SK-N-SH treated with all-trans-retinoic acid at 6 μM for 48 hours (cell line): ENCODE data around the gene PADI3.

Source experiments
- ATAC-seq: fragments of 200-7000 bp; cut with Tn5 transposase; 3 replicates; pipeline ENCODE4 v1.9.1; 2020; ENCODE audit warnings: mild to moderate bottlenecking, moderate library complexity
- ARNTL ChIP-seq: fragments of 450-650 bp; formaldehyde crosslinking; IDR thresholded peaks from 2 replicates; pipeline ENCODE4 v1.5.0; 2020; ENCODE audit warnings: low read depth, mild to moderate bottlenecking, moderate library complexity, borderline replicate concordance
- BACH2 ChIP-seq: fragments of 250-450 bp; sonication (Bioruptor Pico); IDR thresholded peaks from 2 replicates; pipeline ENCODE4 v1.9.0; 2021; ENCODE audit warnings: mild to moderate bottlenecking, borderline replicate concordance
- ESRRG ChIP-seq: fragments of 250-450 bp; sonication (Bioruptor Pico); IDR thresholded peaks from 2 replicates; pipeline ENCODE4 v1.6.1; 2021; ENCODE audit warnings: mild to moderate bottlenecking
- ISL1 ChIP-seq: fragments of 250-450 bp; sonication (Bioruptor Pico); IDR thresholded peaks from 2 replicates; pipeline ENCODE4 v2.1.2; 2022; ENCODE audit warnings: mild to moderate bottlenecking, moderate library complexity
- OSR1 ChIP-seq: fragments of 250-450 bp; sonication (Bioruptor Pico); IDR thresholded peaks from 2 replicates; pipeline ENCODE4 v1.8.0; 2022; ENCODE audit warnings: moderate library complexity, mild to moderate bottlenecking, inconsistent platforms
- PPARA ChIP-seq: fragments of 250-450 bp; sonication (Bioruptor Pico); IDR thresholded peaks from 2 replicates; pipeline ENCODE4 v1.5.0; 2020; ENCODE audit warnings: mild to moderate bottlenecking, borderline replicate concordance
- RARB ChIP-seq: fragments of 250-450 bp; sonication (Bioruptor Pico); IDR thresholded peaks from 2 replicates; pipeline ENCODE4 v1.8.0; 2021; ENCODE audit warnings: mild to moderate bottlenecking, moderate library complexity
- SNAI2 ChIP-seq: fragments of 250-450 bp; sonication (Bioruptor Pico); IDR thresholded peaks from 2 replicates; pipeline ENCODE4 v1.5.0; 2020; ENCODE audit warnings: mild to moderate bottlenecking, moderate library complexity
- TCF4 ChIP-seq: fragments of 250-450 bp; sonication (Bioruptor Pico); IDR thresholded peaks from 2 replicates; pipeline ENCODE4 v1.8.0; 2021; ENCODE audit warnings: mild to moderate bottlenecking, moderate library complexity, borderline replicate concordance
- TOX ChIP-seq: fragments of 250-450 bp; sonication (Bioruptor Pico); IDR thresholded peaks from 2 replicates; pipeline ENCODE4 v1.8.0; 2021; ENCODE audit warnings: mild to moderate bottlenecking, moderate library complexity, borderline replicate concordance
- ZC3H10 ChIP-seq: fragments of 250-450 bp; sonication (Bioruptor Pico); IDR thresholded peaks from 2 replicates; pipeline ENCODE4 v1.5.1; 2021; ENCODE audit warnings: mild to moderate bottlenecking, moderate library complexity
- ZFP3 ChIP-seq: fragments of 250-450 bp; sonication (Bioruptor Pico); IDR thresholded peaks from 2 replicates; pipeline ENCODE4 v1.5.0; 2020; ENCODE audit warnings: mild to moderate bottlenecking, moderate library complexity
- ZFP30 ChIP-seq: fragments of 450-650 bp; formaldehyde crosslinking; IDR thresholded peaks from 2 replicates; pipeline ENCODE4 v1.5.0; 2022; ENCODE audit warnings: mild to moderate bottlenecking, moderate library complexity
- ZNF565 ChIP-seq: fragments of 450-650 bp; formaldehyde crosslinking; conservative IDR thresholded peaks from 2 replicates; pipeline ENCODE4 v1.5.0; 2020; ENCODE audit warnings: low read depth, mild to moderate bottlenecking, moderate library complexity
- ZNF70 ChIP-seq: fragments of 450-650 bp; formaldehyde crosslinking; IDR thresholded peaks from 2 replicates; pipeline ENCODE4 v1.5.0; 2020; ENCODE audit warnings: mild to moderate bottlenecking, moderate library complexity
- ZNF8 ChIP-seq: fragments of 450-650 bp; formaldehyde crosslinking; IDR thresholded peaks from 2 replicates; pipeline ENCODE4 v1.5.0; 2020; ENCODE audit warnings: mild to moderate bottlenecking, moderate library complexity
- TF ChIP-seq, protein P1 (sequence below): fragments of 250-450 bp; sonication (Bioruptor Pico); IDR thresholded peaks from 2 replicates; pipeline ENCODE4 v1.8.0; 2020; ENCODE audit warnings: mild to moderate bottlenecking, moderate library complexity, borderline replicate concordance
- TF ChIP-seq, protein P2 (sequence below): fragments of 250-450 bp; sonication (Bioruptor Pico); IDR thresholded peaks from 2 replicates; pipeline ENCODE4 v1.8.0; 2021; ENCODE audit warnings: low read depth, mild to moderate bottlenecking, moderate library complexity, borderline replicate concordance
- TF ChIP-seq, protein P3 (sequence below): fragments of 250-450 bp; sonication (Bioruptor Pico); IDR thresholded peaks from 2 replicates; pipeline ENCODE4 v1.5.1; 2021; ENCODE audit warnings: mild to moderate bottlenecking, moderate library complexity
- TF ChIP-seq, protein P4 (sequence below): fragments of 250-450 bp; sonication (Bioruptor Pico); IDR thresholded peaks from 2 replicates; pipeline ENCODE4 v1.5.0; 2020; ENCODE audit warnings: mild to moderate bottlenecking, moderate library complexity

Gene PADI3

DNA sequence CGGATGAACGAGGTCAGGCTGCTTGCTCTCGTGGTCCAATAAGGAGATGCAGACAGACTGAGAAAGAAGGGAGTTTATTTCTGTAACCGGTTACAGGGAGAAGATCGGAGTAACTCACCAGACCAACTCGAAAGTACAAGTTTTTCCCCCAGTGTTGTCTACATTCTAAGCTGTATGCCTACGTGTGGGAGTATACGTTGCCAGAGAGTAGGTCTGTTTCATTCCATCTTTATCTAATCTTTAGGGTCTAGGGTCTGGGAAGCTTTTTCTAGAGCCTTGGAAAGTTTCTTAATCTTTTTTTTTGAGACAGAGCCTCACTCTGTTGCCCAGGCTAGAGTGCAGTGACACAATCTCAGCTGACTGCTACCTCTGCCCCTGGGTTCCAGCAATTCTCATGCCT, 48.7 kb upstream of the PADI3 start:
- ATAC-seq: no peak
- no peak for TF ChIP-seq ISL1 (CRISPR knock-in tag)
- no peak for TF ChIP-seq PPARA (CRISPR knock-in tag)
- TF ChIP-seq BACH2 (CRISPR knock-in tag): no peak
- no peak for TF ChIP-seq TOX (CRISPR knock-in tag)
- no peak for TF ChIP-seq ZFP3
- TF ChIP-seq, all 23 proteins: peak for 0

DNA sequence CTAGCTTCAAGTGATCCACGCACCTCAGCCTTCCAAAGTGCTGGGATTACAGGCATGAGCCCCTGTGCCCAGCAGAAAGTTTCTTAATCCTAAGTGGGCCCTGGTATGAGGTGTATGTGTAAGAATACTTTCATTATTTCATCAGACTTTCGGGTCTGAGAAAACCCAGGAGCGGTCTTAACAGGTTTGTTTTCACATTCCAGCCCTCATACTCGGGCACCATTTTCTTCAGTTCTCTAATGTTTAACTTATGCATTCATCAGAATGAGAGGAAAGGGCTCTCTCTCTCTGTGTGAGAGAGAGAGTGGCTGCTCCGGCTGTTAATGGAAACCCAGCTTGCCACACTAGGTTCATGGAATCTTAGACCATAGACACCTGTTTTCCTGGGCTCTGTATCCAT, 48.1 kb upstream of the PADI3 start:
- ATAC-seq: no peak
- no peak for TF ChIP-seq ZC3H10 (CRISPR knock-in tag)
- TF ChIP-seq SNAI2 (CRISPR knock-in tag): no peak
- no peak for TF ChIP-seq TCF4 (CRISPR knock-in tag)
- TF ChIP-seq, protein P1, sequence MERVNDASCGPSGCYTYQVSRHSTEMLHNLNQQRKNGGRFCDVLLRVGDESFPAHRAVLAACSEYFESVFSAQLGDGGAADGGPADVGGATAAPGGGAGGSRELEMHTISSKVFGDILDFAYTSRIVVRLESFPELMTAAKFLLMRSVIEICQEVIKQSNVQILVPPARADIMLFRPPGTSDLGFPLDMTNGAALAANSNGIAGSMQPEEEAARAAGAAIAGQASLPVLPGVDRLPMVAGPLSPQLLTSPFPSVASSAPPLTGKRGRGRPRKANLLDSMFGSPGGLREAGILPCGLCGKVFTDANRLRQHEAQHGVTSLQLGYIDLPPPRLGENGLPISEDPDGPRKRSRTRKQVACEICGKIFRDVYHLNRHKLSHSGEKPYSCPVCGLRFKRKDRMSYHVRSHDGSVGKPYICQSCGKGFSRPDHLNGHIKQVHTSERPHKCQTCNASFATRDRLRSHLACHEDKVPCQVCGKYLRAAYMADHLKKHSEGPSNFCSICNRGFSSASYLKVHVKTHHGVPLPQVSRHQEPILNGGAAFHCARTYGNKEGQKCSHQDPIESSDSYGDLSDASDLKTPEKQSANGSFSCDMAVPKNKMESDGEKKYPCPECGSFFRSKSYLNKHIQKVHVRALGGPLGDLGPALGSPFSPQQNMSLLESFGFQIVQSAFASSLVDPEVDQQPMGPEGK (CRISPR knock-in tag): no peak
- TF ChIP-seq ZFP3: no peak
- no peak for TF ChIP-seq ZNF565 (CRISPR knock-in tag)
- TF ChIP-seq, protein P2, sequence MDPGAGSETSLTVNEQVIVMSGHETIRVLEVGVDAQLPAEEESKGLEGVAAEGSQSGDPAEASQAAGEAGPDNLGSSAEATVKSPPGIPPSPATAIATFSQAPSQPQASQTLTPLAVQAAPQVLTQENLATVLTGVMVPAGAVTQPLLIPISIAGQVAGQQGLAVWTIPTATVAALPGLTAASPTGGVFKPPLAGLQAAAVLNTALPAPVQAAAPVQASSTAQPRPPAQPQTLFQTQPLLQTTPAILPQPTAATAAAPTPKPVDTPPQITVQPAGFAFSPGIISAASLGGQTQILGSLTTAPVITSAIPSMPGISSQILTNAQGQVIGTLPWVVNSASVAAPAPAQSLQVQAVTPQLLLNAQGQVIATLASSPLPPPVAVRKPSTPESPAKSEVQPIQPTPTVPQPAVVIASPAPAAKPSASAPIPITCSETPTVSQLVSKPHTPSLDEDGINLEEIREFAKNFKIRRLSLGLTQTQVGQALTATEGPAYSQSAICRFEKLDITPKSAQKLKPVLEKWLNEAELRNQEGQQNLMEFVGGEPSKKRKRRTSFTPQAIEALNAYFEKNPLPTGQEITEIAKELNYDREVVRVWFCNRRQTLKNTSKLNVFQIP: no peak
- no peak for TF ChIP-seq PPARA (CRISPR knock-in tag)
- no peak for TF ChIP-seq RARB (CRISPR knock-in tag)
- TF ChIP-seq, protein P3, sequence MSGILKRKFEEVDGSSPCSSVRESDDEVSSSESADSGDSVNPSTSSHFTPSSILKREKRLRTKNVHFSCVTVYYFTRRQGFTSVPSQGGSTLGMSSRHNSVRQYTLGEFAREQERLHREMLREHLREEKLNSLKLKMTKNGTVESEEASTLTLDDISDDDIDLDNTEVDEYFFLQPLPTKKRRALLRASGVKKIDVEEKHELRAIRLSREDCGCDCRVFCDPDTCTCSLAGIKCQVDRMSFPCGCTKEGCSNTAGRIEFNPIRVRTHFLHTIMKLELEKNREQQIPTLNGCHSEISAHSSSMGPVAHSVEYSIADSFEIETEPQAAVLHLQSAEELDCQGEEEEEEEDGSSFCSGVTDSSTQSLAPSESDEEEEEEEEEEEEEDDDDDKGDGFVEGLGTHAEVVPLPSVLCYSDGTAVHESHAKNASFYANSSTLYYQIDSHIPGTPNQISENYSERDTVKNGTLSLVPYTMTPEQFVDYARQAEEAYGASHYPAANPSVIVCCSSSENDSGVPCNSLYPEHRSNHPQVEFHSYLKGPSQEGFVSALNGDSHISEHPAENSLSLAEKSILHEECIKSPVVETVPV (CRISPR knock-in tag): no peak
- TF ChIP-seq ISL1 (CRISPR knock-in tag): no peak
- no peak for TF ChIP-seq ZNF8 (CRISPR knock-in tag)
- TF ChIP-seq BACH2 (CRISPR knock-in tag): no peak
- TF ChIP-seq, all 23 proteins: peak for 0

DNA sequence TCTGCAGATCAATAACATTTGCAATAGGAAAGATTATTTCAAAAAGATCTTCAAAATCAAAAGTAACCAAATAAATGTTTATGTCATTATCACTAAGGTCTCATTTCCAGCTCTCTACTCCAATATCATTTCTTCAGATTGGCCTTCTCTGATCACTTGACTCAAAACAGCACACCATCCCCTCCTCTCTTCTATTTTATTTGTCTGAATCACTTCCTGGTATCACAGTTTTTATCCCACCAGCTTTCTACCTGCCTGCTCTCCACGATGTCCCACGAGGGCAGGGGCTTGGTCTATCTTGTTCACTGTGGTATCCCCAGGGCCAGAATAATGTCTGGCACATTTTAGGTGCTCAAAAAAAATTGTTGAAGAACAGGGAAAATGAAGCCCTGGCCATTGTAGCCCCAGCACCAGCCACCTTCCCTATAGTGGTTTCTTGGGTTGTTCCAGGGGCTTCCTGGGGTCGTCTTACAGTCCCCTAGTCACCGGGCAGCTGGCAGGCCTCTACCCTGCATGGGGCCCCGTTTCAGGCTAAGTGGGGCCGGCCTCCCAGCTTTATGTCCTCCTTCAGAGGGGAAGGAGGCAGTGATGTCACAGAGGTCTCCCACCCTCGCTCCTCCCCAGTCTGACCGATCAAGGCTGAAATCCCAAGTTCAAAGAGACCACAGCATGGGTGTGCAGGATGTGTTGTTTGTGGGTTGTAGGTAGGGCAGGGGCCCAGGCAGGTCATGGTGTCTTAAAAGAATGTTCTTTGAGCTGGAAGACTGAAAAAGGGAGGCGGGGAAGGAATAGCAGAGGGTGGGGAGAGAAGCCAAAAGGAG, 47.5 kb upstream of the PADI3 start:
- ATAC-seq: no peak

More for the DNA sequence above, 47.5 kb upstream of the PADI3 start:
- TF ChIP-seq RARB (CRISPR knock-in tag) (no peak), ARNTL (CRISPR knock-in tag) (no peak), ISL1 (CRISPR knock-in tag) (no peak), ESRRG (CRISPR knock-in tag) (no peak), TOX (CRISPR knock-in tag) (no peak), PPARA (CRISPR knock-in tag) (no peak), ZFP3 (no peak), OSR1 (CRISPR knock-in tag) (no peak), ZC3H10 (CRISPR knock-in tag) (no peak), ZFP30 (CRISPR knock-in tag) (no peak), BACH2 (CRISPR knock-in tag) (no peak), ZNF565 (CRISPR knock-in tag) (no peak), SNAI2 (CRISPR knock-in tag) (no peak), ZNF70 (CRISPR knock-in tag) (no peak)
- TF ChIP-seq, protein P1 (CRISPR knock-in tag): no peak
- TF ChIP-seq, protein P4, sequence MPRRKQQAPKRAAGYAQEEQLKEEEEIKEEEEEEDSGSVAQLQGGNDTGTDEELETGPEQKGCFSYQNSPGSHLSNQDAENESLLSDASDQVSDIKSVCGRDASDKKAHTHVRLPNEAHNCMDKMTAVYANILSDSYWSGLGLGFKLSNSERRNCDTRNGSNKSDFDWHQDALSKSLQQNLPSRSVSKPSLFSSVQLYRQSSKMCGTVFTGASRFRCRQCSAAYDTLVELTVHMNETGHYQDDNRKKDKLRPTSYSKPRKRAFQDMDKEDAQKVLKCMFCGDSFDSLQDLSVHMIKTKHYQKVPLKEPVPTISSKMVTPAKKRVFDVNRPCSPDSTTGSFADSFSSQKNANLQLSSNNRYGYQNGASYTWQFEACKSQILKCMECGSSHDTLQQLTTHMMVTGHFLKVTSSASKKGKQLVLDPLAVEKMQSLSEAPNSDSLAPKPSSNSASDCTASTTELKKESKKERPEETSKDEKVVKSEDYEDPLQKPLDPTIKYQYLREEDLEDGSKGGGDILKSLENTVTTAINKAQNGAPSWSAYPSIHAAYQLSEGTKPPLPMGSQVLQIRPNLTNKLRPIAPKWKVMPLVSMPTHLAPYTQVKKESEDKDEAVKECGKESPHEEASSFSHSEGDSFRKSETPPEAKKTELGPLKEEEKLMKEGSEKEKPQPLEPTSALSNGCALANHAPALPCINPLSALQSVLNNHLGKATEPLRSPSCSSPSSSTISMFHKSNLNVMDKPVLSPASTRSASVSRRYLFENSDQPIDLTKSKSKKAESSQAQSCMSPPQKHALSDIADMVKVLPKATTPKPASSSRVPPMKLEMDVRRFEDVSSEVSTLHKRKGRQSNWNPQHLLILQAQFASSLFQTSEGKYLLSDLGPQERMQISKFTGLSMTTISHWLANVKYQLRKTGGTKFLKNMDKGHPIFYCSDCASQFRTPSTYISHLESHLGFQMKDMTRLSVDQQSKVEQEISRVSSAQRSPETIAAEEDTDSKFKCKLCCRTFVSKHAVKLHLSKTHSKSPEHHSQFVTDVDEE: no peak
- TF ChIP-seq, protein P3 (CRISPR knock-in tag): no peak
